Activated effector memory CD4-positive, alpha-beta T cell treated with Interleukin-2 at 50 U/mL for 16 hours (primary cell): ENCODE data around the gene MEI1.

ENCODE experiments used
- DNase-seq: peaks from one replicate; pipeline ENCODE4 v3.0.0-alpha.2; 2020

MEI1 gene

DNA sequence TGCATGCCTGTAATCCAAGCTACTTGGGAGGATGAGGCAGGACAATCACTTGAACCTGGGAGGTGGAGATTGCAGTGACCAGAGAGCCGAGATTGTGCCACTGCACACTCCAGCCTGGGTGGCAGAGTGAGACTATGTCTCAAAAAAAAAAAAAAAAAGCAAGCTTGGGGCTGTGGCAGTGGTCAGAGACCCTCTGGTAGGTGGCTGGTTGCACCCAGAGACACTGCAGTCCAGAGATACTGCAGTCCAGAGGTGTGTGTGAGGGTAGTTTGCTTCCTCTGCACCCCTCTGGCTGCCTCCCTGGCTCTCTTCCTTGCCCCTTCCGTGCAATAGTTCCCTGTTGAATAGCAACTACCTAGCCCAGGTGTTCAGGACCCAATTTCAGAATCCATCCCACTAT, 99.4 kb downstream of the MEI1 start:
- DNase-seq: no peak

DNA sequence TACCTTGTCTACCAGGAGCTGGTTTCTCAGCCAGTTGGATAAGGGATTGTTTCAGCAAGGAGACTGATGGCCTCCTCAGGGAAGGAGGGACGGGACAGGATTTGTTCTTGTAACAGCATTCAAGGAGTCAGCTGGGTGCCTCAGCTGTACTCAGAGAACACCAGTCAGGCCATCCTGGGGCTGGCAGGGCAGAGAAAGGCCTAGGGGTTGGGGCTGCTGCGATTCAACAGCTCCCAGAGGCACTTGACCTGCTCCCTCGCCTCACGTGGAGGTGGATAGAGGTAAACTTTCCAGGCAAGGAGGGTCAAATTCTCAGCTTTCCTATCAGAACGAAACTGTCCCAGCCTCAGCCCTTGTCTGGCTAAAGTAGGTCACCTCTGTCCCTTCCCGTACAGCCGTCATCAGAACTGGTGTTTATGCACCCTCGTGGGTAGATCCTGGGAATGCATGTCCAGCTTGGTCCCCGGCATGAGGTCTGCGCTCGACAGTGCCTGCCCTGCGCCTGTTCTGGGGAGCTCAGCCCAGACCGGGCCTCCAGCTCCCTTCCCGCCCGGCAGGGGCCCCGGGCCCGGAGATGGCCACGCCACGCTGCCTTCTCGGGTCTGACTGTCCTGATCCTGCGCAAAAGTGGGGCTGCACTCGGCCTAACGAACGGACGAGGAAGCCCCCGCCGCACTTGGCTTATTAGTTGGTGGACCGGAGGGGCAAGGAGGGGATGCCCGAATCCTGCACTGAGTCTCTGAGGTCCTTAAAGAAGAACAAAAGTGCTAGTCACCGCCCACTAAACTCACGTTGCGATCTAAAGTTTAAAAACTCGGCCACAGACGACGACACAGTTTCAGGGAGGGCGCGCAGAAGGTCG, 100.4 kb downstream of the MEI1 start:
- no peak for DNase-seq

DNA sequence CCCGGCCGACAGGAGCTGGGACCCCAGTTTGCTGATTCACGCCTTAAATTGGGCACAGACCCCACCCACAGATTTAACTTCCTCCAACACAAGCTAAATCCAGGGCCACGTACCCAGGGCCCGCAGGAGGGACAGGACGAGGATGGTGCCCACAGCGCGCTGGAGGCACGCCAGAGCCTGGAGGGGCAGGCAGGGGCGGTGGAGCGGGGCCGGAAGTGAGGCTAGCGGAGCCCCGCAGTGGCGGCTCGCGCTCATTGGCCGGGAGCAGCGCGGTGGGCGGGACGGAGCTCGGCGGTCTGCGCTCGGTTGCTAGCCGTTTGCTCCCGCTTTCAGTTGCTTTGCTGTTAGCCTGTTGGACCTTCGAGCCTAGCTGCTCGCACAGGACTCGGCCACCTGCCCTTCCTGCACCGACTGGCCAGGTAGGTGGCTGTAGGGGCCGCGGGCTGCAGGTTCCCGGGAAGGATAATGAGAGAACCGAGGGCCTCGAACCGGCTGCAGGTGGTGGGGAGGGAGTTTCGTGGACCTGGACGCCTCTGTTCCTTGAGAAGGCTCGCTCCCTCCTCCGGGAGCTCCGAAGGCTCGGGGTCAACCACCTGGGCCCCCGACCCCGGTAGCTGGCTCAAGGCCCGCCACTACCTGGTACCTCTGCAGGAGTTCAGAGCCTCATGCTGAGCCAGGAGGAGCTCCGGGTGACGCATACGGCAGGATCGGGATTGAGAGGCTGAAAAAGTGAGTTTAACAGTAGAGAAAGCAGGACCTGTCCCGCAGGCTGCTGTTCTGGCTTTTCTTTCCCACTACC, 101.2 kb downstream of the MEI1 start, which contains the start of gene CCDC134:
CCDC134 (plus strand) TSS at position 332 of the 799 bp plus-strand sequence. CDS start 8,212 bp downstream, outside the sequence.
- peak; percentile 91 for DNase-seq

DNA sequence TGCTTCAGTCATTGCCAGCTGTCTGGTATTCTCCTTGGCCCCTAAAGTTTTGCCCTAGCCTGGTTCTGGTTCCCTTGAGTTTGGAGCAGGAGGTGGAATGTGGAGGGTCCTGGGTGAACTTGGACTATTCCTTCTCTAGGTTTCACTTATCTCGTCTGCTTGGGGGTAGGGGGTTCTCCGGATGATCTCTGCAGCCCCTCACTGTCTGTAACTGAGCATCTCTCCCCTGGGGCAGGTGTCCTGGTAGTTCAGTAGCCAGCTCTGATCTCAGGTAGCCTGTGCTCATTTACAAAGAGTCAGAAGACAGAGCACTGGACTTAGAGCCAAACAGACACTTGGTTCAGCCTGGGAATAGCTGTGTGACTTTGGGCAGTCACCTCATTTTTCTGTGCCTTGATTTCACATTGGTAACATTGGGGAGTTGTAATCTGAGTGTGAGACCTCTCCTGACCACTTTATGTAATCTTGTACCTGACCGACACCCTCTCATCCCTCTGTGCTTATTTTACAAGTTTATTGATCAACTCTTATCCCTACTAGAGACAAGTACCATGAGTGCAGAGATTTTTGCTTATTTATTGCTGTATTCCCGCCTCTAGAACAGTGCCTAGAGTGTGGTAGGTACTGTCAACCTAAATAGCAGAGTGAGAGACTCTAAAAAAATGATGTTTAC, 102.0 kb downstream of the MEI1 start:
- DNase-seq: no peak

DNA sequence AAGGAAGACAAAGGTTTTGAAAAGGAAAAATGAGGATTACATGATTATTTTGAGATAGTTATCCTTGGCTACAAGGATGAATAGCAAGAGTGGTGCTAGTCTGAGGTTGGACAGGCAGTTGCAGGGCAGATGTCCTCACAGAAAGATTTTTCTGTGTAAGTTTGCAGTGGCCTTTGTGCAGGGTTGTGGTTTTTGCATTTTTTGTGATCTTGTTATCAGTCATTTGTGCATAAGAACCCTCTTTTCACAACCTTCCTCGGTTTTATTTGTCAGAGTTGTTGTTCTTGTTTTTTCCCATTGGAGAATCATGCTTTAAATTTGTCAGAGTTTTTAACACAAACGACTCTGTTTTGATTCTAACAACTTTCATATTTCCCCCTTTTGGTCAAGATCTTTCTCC, 102.6 kb downstream of the MEI1 start:
- no peak for DNase-seq

DNA sequence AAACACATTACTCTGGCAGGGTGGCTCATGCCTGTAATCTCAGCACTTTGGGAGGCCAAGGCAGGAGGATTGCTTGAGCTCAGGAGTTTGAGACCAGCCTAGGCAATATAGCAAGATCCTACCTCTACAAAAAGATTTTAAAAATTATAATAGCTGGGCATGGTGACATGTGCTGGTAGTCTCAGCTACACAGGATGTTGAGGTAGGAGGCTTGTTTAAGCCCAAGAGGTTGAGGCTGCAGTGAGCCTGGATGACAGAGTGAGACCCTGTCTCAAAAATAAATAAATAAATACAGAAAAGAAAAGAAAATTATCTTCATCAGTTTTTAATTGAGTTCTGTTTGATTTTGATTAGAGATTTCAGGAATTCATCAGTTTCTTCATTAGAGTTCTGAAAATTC, 106.3 kb downstream of the MEI1 start:
- DNase-seq: no peak

DNA sequence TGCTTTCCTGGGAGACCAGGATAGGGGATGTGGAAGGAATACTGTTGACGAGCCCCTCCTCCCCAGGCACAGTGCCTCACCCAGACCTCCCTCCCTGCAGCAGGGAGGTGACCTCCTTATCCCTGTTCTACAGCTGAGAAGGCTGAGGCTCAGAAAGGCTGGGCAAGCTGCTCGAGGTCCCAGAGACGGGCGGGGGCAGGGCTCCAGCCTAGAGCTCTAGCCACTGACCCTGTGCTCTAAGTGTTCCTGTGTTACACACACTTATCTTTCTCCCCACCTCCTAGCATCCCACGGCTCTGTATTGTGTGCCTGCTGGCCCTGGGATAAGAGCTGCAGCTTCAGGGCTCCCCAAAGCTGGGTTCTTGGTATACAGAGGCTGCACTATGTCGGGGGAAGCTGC, 109.1 kb downstream of the MEI1 start:
- DNase-seq: no peak

DNA sequence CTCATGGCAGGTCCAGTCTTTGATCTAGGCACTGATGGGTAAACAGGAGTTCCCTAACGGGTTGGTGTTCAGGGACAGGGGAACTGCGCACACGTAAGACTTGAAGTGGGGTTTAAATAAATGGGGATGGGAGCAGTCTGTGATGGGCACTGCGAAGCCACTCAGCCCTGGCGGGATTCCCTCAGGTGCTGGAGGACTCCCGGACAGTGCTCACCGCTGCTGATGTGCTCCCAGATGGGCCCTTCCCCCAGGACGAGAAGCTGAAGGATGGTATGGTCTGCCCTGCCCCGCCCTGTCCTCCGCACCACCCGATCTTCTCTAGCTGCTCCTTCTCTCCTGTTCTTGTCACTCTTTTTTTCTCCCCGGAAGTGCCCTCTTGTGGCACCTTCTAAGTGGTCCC, 110.7 kb downstream of the MEI1 start:
- no peak for DNase-seq

DNA sequence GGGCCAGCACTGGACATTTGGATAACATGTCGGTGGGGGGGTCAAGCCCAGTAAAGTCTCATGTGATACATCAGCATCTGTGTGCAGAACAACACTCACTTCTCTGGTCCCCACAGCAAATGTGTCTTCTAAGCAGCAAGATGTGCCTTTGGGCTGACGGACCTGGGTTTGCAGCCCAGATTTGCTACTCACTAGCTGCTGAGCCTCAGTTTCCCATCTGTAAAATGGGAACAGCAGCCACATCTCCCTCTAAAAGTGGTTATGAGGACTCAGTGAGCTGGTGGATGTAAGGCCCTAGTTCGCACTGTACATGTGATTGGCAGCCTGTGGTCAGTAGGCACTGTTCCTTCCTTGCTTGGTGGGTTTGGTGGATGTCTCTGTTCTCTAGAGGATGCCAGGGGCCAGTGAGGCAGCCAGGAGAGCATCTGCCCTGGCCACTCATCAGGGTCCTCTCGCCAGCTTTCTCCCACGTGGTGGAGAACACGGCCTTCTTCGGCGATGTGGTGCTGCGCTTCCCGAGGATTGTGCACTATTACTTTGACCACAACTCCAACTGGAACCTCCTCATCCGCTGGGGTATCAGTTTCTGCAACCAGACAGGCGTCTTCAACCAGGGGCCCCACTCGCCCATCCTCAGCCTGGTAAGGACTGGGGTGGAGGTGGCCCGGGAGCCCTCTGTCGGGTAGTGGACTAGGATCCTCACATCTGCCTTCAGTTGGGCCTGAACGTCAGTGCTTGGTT, 113.7 kb downstream of the MEI1 start:
- DNase-seq: no peak

DNA sequence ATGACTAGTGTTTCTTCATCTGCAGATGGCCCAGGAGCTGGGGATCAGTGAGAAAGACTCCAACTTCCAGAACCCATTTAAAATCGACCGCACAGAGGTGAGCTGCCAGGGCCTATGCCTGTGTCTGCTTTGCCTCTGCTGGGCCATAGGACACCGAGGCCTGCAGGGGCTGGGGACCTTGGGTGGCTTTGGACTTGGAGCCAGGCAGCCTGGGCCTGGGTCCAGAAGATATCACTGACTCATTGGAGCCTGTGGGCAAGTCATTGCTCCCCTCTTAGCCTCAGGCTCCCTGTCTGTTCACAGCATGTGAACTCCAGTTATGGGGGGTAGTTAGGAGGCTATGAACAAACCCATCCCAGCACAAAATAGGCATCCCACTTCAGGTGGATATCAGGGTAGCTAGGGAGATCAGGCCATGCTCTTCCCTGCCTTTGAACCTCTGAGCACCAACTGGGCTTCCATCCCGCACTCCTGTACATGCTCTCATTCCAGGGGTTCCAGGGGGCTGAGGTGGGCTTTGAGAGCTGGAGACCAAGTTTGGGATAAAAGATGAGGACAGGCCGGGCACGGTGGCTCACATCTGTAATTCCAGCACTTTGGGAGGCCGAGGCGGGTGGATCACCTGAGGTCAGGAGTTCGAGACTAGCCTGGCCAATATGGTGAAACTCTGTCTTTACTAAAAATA, 114.6 kb downstream of the MEI1 start:
- no peak for DNase-seq

DNA sequence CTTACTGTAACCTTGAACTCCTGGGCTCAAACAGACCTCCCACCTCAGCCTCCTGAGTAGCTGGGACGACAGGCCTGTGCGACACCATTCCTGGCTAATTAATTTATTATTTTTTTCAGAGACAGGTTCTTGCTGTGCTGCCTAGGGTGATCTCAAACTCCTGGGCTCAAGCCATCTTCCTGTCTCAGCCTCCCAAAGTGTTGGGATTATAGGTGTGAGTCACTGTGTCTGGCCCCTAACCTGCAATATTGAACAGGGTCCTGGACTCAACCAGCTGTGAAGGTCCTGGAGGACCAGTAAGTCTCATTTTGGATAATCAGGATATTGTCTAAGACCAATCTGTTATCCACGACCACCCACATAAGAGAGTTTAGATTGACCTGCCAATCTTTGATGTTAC, 116.4 kb downstream of the MEI1 start:
- no peak for DNase-seq

DNA sequence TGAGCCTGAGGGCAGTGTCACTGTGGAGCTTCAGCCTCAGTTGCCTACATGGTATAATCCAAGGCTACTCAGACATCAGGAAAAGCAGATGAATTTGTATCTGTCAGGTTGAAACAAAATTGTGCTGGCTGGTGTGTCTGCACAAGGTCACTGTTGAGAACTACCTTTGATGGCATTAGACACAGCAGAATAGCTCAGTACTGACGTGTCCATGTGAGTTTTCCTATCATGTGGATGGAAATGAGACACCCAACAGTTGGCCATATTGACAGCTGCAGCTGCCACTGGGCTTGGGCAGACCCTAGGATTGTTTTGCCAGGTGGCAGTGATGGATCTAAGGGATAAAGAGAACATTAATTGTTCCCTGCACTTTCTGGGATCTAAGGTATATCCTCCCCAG, 116.9 kb downstream of the MEI1 start:
- DNase-seq: no peak

DNA sequence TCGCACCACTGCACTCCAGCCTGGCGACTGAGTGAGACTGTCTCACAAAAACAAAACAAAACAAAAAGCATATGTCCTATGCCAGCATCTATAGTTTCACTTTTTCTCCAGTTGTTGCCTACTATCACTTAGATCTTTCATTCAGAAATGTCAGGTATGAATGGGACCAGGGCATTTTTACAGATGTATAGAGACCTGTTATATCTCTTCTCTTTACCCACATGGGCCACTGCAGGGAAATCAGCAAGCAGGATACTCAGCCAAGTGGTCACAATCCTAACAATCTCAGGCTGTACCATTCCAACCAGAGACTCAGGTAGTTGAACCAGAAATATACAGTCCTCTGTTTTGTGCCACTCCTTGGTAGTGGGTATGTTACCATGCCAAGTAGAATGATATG, 117.6 kb downstream of the MEI1 start:
- no peak for DNase-seq

DNA sequence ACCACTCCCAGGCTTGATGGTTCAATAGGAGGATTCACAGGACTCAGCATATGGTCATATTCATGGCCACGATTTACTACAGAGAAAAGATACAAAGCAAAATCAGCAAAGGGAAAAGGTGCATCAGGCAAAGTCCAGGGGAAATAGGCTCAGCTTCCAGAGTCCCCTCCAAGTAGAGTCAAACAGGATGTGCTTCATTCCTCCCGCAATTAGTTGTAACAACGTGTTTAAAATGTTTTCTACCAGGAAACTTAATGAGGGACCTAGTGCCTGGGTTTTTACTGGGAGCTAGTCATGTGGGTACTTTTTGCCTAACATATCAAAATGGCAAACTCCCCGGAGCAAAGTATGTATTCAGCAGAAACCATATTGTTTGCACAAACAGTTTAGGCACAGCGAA, 118.7 kb downstream of the MEI1 start:
- DNase-seq: no peak

DNA sequence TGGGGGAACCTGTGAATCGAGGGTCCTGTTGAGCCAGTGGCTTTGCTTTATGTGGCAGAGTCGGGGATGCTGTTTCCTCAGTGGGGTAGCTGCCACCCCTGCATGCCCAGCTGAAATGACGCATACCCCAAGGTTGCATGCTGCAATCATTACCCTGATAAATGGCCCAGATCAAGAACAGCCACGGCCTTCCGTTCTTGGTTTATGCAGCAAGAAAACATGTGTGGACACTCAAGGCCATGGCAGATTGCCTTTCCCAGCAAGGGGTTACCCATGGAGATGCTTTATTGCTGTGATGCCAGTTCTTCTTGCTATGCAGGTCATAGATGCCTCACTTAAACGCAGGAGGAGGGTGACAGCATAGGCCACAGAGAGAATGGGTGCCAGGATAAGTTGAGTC, 119.3 kb downstream of the MEI1 start:
- DNase-seq: no peak

DNA sequence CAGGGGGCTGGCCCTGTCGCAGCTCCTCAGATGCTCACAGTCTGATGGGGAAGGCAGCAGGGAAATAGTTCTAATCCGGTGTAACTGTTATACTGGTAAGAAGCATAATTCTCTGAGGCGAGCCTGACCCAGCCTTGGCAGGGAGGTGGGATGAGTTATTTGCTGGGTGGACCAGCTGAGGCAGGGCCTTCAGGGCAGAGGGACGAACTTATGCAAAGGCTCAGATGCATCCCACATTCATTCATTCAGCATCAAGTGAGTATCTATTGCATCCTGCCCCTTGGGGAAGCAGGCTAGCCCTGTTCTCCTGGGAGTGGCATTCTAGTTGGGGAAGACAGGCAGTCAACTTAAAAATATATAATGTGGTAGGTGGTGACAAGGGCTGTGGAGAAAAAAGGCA, 120.0 kb downstream of the MEI1 start:
- no peak for DNase-seq

DNA sequence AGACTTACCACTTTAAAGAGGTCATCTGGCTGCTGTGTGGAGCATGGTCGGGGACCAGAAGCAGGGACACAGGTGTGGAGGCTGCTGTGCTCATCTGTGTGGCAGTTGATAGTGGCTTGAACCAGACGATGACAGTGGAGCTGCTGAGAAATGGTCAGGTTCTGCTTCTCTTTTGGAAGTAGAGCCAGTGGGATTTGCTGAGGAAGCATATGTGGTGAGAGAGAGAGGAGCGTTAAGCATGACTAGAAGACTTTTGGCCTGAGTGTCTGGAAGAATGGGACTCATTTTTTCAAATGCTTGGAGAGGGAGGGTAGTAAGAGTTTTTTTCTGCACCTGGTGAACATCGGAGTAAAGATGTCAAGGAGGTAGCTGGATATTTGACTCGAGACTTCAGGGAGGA, 121.1 kb downstream of the MEI1 start:
- DNase-seq: no peak

DNA sequence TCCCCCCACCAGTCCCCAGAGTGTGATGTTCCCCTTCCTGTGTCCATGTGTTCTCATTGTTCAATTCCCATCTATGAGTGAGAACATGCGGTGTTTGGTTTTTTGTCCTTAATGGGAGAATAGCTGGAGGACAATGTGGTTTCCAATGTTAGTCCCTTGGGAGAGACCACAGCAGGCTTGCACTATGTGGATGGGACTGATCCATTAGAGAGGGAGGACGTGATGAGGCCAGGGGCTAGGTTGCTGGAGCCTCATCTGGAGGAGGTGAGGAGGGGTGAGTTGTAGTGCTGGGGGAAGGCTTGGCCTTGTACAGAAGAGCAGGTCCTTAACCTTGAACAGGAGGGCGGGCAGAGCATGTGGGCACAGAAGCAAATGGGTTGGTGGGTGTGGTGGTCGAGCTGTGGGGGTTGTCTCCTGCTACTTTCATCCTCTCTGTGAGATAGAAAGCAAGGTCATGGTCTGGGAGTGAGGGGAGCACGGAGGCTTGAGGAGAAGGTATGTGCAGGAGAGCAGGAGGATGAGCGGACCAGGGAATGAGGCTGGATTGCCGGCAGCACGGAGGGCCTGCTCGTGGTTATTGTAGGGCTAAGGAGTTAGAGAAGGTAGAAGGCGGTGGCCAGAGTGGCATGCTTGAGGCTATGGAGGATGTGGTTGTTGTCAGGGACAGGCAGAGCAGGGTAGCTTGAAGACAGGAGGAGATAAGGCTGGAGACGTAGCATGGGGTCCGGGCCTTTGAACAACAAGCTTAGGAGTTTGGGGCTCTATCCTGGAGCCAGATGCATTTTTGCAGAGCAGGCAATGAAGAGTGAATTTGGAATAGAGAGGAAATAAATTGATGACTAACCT, 122.4 kb downstream of the MEI1 start:
- DNase-seq: no peak

DNA sequence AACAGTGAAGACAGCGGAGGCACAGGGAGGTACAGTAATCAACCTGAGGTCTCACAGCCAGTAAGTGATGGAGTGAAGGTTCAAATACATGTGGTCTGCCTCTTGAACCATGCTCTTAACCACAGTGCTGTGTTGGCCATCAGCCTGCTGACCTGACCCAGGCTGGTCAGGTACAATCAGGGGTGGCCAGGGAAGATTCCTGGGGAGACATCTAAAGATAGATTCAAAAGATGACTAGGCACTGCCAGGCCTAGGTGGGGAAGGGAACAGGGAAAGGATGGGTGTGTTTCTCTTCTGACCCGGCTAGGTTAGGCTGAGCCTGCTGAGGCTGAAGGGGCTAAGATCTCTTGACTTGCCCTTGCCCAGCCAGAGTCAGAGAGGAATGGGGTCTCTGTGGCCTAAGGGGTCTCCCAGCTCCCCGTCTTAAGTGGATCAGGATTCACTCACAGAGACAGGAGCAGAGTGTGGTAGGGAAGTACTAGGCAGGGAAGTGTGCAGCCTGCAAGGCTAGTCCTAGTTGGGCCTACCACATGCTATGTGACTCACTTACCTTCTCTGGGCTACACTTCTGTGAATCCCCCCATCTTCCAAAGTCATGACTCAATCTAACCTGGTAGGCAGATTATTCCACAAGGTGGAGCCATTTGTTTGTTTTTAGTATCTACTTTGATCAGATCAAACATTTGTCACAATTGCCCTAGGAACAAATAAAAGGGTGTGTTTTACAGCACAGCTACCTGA, 123.2 kb downstream of the MEI1 start:
- DNase-seq: no peak

DNA sequence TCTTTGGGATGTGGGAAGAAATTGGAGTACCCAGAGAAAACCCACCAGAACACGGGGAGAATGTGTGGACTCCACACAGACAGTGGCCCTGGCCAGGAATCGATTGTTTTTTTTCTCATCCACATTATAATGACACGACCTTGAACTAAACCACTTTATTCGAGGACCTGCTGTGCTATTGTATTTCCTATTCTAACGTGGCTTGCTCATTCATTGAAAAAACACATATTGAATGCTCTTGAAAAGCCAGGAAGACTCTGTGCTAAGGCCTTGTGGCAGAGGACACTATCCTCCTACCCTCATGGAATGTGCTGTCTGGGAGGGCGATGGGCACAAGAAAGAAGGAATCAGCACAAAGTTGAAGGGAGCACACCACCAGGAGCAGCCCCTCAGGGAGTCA, 124.5 kb downstream of the MEI1 start:
- no peak for DNase-seq

DNA sequence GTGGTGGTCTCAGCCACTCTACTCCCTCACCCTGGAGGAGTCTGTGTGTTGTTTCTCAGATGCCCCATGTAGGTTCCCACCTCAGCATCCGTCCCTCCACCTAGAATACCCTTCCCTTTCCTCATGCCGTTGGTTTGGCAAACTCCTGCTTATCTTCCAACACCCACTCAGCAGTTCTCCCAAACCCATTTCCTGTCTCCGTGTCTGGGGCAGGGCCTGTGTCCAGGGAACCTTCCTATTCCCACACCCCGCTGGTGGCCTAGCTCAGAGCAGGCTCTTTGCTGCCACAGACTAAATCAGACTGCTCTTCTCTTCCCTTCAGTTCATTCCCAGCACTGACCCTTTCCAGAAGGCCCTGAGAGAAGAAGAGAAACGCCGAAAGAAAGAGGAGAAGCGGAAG, 126.1 kb downstream of the MEI1 start:
- no peak for DNase-seq
